Measurements from ENCODE around the gene TOX3. TPM values are rescaled to one million over a fixed set of nuclear protein-coding genes. Genes with fewer than 3 reads are reported as not detected.

TOX3 gene
- total RNA-seq = not detected in 2 replicates

DNA sequence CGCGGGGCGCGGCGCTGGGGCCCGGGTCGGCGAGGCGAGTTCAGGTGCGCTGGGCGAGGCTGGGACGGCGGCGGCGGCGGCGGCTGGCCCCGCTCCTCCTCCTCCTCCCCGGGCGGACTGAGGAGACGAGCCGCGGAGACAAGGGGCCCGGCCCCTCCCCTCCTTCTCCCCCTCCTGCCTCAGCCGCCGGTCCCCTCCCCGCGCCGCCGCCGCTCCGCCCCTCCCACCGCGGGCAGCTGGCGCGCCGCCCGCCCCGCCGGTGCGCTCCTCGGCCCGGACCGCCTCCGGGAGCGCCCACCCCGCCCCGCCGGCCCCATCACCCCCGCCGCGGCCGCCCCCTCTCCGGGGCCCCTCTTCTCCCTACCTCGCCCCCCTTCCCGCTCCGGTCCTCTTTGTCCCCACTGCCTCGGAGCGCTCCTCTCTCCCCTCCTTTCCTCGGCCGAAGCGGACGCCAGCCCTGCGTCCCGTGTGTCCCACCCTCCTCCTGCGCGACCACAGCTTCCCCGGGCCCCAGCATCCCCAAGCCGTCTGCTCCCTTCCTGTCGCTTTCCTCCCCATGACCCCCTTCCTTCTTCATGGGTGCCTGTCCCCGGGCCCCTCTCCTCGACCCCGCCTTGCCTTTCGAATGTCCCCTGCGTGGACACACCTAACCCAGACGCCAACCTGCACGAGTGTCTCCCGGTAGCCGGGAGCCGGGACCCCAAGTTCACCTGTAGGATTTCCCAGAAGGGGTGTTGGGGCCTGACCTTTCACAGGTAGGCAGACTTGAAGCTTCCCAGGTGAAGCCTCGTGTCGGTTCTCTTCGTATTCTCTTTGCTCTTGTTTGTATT lies at the start of gene TOX3:
Gene TOX3, minus strand, starts transcription at position 140 of the 830 bp plus-strand sequence. CDS start 420 bp downstream, outside the sequence.

